Suprapubic skin (tissue), 4 donors: ENCODE measurements around the gene ZNFX1.

Experiments
- CTCF ChIP-seq, 2 donors: fragments of 200-600 bp in 1 of 2; fragments of 450-650 bp in 1 of 2; sonication (generic) in 1 of 2; IDR thresholded peaks; one replicate each; pipeline ENCODE4 v1.5.1; 2016 to 2019; ENCODE audit warnings: antibody characterized with exemption in 2 of 2, mild to moderate bottlenecking in 1 of 2, moderate library complexity in 1 of 2
- POLR2A ChIP-seq, 2 donors: fragments of 450-650 bp; IDR thresholded peaks; one replicate each; pipeline ENCODE4 v1.6.1; 2017; ENCODE audit warnings: antibody characterized with exemption in 2 of 2, mild to moderate bottlenecking in 2 of 2, moderate library complexity in 2 of 2
- POLR2AphosphoS5 ChIP-seq, 3 donors: sonication (generic); formaldehyde crosslinking; IDR thresholded peaks; one replicate each; pipeline ENCODE4 v1.6.1; 2017; ENCODE audit warnings: antibody characterized with exemption in 3 of 3

- TF ChIP-seq CTCF (IDR thresholded peaks at IDR 0.05) = no peak
- no peak for TF ChIP-seq POLR2AphosphoS5 (IDR thresholded peaks at IDR 0.05)
- no peak for TF ChIP-seq POLR2A (IDR thresholded peaks at IDR 0.05)
Measured at GRCh38 chr20:49291200-49291599, 13.3 kb upstream of the ZNFX1 start.
